Gastroesophageal sphincter (tissue), 4 donors: ENCODE measurements around the gene RIMBP2. TPM values are rescaled to one million over a fixed set of nuclear protein-coding genes. Genes with fewer than 3 reads are reported as not detected.

ENCODE experiments used
- ATAC-seq: fragments of 150-250 bp; one replicate; pipeline ENCODE4 v1.9.1; 2016; ENCODE audit warnings: mild to moderate bottlenecking, moderate library complexity
- H3K27ac ChIP-seq, 4 donors: fragments of 200-600 bp; sonication (generic) in 3 of 4; 1 replicate in 3 of 4; 2 replicates in 1 of 4; pipeline ENCODE4 v1.5.1; 2016 to 2019
- H3K27me3 ChIP-seq: fragments of 200-600 bp; sonication (generic); one replicate; pipeline ENCODE4 v1.5.1; 2019
- H3K36me3 ChIP-seq, 2 donors: fragments of 200-600 bp; sonication (generic); one replicate each; pipeline ENCODE4 v1.5.1; 2019; ENCODE audit warnings: control low read depth in 1 of 2
- H3K4me1 ChIP-seq, 3 donors: fragments of 200-600 bp; sonication (generic); 1 replicate in 2 of 3; 2 replicates in 1 of 3; pipeline ENCODE4 v1.5.1; 2016 to 2019; ENCODE audit warnings: control low read depth in 2 of 3
- H3K4me3 ChIP-seq, 2 donors: fragments of 200-600 bp; sonication (generic); one replicate each; pipeline ENCODE4 v1.5.1; 2019; ENCODE audit warnings: mild to moderate bottlenecking in 1 of 2, moderate library complexity in 1 of 2
- H3K9me3 ChIP-seq, 3 donors: fragments of 200-600 bp; sonication (generic); one replicate each; pipeline ENCODE4 v1.5.1; 2017 to 2019; ENCODE audit warnings: control low read depth in 2 of 3
- EP300 ChIP-seq: sonication (generic); formaldehyde crosslinking; IDR thresholded peaks from one replicate; pipeline ENCODE4 v1.6.1; 2017; ENCODE audit warnings: antibody characterized with exemption, mild to moderate bottlenecking
- POLR2A ChIP-seq, 2 donors: fragments of 450-650 bp; IDR thresholded peaks; one replicate each; pipeline ENCODE4 v1.6.1; 2017; ENCODE audit warnings: antibody characterized with exemption in 2 of 2, mild to moderate bottlenecking in 2 of 2, moderate library complexity in 1 of 2
- POLR2AphosphoS5 ChIP-seq: sonication (generic); formaldehyde crosslinking; IDR thresholded peaks from one replicate; pipeline ENCODE4 v1.6.1; 2017; ENCODE audit warnings: antibody characterized with exemption
- whole genome bisulfite sequencing, 2 donors: methylation state at CpG; one replicate each; pipeline ENCODE4 v1.1.5; 2018; ENCODE audit warnings: low coverage in 1 of 2; 5-methylcytosine and 5-hydroxymethylcytosine counted together
- total RNA-seq, 4 donors: library from RNA; depleted of rRNA; stranded (reverse); fragments of >200 nt; gene quantifications; one replicate each; pipeline ENCODE4 v1.1.0, GENCODE V29; 2016
- TF ChIP-seq, protein P1 (sequence below), 4 experiments: fragments of 200-600 bp in 2 of 4; fragments of 450-650 bp in 2 of 4; sonication (generic) in 1 of 4; IDR thresholded peaks; one replicate each; pipeline ENCODE4 v1.5.1; 2017 to 2019; ENCODE audit warnings: antibody characterized with exemption in 4 of 4, mild to moderate bottlenecking in 2 of 4, moderate library complexity in 2 of 4

The RIMBP2 gene
- total RNA-seq, 4 donors from 2014 or later, result 0.42 to 1.1 (median 0.60) TPM

DNA sequence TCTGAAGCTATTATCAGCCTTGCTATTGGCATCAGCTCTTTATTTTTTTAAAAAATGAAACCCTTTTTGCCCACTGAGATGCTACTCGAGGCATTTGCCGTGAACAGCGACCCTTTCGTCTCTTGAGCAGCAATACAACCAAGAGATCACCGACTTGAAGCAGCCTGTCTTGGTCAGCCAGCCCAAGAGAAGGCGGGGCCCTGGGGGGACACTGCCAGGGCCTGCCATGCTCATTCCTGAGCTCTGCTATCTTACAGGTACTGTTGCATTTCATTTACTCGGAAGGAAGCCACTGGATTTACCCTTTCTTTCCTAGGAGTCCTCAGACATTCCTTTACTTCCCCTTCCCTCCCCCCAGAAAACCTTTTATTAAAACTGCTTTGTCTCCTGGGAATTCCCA, 361.7 kb downstream of the RIMBP2 start:
- H3K36me3 ChIP-seq, result no peaks in the 10 kb centered on the region
- WGBS, 2 donors, result 60 to 70% methylated on average over 7 of the region's 7 CpGs
- no peak overlapping the region for H3K27ac ChIP-seq
- no peaks in the 10 kb centered on the region for H3K9me3 ChIP-seq
- peaks cover 80% of the 10 kb centered on the region for H3K27me3 ChIP-seq
- H3K4me3 ChIP-seq, result no peak overlapping the region
- no peak for TF ChIP-seq POLR2A (IDR thresholded peaks at IDR 0.05)
- no peak for ATAC-seq
- no peaks in the 10 kb centered on the region for H3K4me1 ChIP-seq

DNA sequence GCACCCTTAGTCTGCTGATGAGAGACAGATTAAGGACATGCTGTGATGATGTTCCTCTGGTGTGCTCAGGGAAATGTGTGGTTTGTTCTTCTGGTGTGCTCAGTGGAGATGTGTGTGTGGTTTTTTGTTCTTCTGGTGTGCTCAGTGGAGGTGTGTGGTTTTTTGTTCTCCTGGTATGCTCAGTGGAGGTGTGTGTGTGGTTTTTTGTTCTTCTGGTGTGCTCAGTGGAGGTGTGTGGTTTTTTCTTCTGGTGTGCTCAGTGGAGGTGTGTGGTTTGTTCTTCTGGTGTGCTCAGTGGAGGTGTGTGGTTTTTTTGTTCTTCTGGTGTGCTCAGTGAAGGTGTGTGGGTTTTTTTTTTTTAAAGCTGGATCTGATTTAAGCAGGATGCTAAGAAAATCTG, 363.0 kb downstream of the RIMBP2 start:
- no peaks in the 10 kb centered on the region for H3K36me3 ChIP-seq
- ATAC-seq, result no peak
- no peaks in the 10 kb centered on the region for H3K9me3 ChIP-seq
- peaks cover 74% of the 10 kb centered on the region for H3K27me3 ChIP-seq
- no peak overlapping the region for H3K4me3 ChIP-seq
- H3K27ac ChIP-seq, result no peak overlapping the region
- TF ChIP-seq POLR2AphosphoS5, result no peak
- no peak for TF ChIP-seq EP300
- no peak for TF ChIP-seq POLR2A (IDR thresholded peaks at IDR 0.05)
- TF ChIP-seq, protein P1, sequence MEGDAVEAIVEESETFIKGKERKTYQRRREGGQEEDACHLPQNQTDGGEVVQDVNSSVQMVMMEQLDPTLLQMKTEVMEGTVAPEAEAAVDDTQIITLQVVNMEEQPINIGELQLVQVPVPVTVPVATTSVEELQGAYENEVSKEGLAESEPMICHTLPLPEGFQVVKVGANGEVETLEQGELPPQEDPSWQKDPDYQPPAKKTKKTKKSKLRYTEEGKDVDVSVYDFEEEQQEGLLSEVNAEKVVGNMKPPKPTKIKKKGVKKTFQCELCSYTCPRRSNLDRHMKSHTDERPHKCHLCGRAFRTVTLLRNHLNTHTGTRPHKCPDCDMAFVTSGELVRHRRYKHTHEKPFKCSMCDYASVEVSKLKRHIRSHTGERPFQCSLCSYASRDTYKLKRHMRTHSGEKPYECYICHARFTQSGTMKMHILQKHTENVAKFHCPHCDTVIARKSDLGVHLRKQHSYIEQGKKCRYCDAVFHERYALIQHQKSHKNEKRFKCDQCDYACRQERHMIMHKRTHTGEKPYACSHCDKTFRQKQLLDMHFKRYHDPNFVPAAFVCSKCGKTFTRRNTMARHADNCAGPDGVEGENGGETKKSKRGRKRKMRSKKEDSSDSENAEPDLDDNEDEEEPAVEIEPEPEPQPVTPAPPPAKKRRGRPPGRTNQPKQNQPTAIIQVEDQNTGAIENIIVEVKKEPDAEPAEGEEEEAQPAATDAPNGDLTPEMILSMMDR (IDR thresholded peaks at IDR 0.05), result no peak
- H3K4me1 ChIP-seq, result no peaks in the 10 kb centered on the region

DNA sequence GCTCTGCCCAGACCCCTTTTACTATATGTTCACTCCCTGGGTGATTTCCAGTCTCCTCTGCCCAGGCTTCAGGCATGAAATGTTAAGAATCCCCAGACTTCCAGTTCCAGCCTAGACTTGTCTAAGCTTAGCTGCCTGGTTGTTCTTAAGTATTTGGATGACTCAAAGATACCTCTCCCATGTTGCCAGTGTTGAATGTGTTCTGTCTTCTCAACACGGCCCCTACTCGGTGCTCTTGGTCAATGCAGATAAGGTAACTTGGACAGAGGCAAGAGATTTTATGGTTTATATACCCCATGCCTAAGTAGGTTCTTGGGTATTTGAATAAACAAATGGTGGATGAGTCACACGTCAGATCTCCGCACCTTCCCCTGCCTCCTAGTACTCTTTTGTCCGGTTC, 364.8 kb downstream of the RIMBP2 start:
- TF ChIP-seq, protein P1 (IDR thresholded peaks at IDR 0.05), result no peak
- no peak for TF ChIP-seq POLR2A (IDR thresholded peaks at IDR 0.05)
- TF ChIP-seq EP300, result no peak
- TF ChIP-seq POLR2AphosphoS5, result no peak
- WGBS, 2 donors, result 68 to 78% methylated on average over 4 to 5 of the region's 5 CpGs
- no peak for ATAC-seq

DNA sequence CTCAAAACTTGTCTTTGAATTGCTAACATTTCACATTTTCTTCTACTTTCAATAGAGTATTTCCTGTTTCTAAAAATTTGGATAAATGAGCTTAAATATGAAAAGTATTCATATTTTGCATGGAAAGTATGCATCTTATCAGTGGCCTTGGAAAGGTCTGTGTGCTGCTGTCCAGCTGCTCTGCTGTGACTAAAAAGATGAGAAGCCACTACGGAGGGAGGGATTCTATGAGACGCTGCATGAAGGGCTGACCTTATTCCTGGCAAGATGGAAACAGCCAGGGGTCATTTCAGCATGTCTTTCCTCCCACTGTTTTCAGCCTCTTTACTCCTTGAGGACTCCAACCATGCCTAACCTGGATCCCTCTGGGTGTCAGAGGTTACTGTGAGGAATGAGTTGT, 365.4 kb downstream of the RIMBP2 start:
- no peaks in the 10 kb centered on the region for H3K9me3 ChIP-seq
- H3K27ac ChIP-seq, result no peak overlapping the region
- no peak for ATAC-seq
- H3K27me3 ChIP-seq, result peaks cover 69% of the 10 kb centered on the region
- no peak overlapping the region for H3K4me3 ChIP-seq
- no peak for TF ChIP-seq POLR2A (IDR thresholded peaks at IDR 0.05)
- TF ChIP-seq POLR2AphosphoS5, result no peak
- TF ChIP-seq, protein P1 (IDR thresholded peaks at IDR 0.05), result no peak
- no peak for TF ChIP-seq EP300
- H3K36me3 ChIP-seq, result no peaks in the 10 kb centered on the region
- WGBS, 2 donors, result 12 to 45% methylated on average over 2 of the region's 2 CpGs
- no peaks in the 10 kb centered on the region for H3K4me1 ChIP-seq

More for the DNA sequence above, 364.8 kb downstream of the RIMBP2 start:
- H3K4me1 ChIP-seq, result no peaks in the 10 kb centered on the region
- H3K27ac ChIP-seq, result no peak overlapping the region
- no peak overlapping the region for H3K4me3 ChIP-seq
- no peaks in the 10 kb centered on the region for H3K36me3 ChIP-seq
- H3K9me3 ChIP-seq, result no peaks in the 10 kb centered on the region
- peaks cover 71% of the 10 kb centered on the region for H3K27me3 ChIP-seq

DNA sequence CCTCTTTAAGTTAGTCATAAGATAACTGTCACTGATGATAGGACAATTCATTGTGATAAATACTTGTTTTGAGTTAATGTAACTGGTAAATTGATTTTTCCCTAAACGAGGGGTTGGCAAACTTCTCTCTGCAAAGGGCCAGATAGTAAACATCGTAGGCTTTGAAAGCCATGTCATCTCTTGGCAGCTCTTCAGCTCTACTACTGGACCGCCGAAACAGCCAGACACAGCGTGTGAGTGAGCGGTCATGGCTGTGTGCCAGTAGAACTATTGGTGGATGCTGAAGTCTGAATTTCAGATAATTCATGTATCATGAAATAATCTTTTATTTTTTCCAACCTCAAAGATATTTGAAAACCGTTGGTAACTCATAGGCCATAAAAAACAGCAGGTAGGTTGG, 368.5 kb downstream of the RIMBP2 start:
- ATAC-seq, result no peak
- no peaks in the 10 kb centered on the region for H3K36me3 ChIP-seq
- WGBS, 2 donors, result 24 to 63% methylated on average over 7 of the region's 7 CpGs
- no peak overlapping the region for H3K27ac ChIP-seq
- no peak overlapping the region for H3K4me3 ChIP-seq
- H3K9me3 ChIP-seq, result no peaks in the 10 kb centered on the region
- H3K4me1 ChIP-seq, result no peaks in the 10 kb centered on the region
- H3K27me3 ChIP-seq, result peaks cover 49% of the 10 kb centered on the region
- TF ChIP-seq POLR2AphosphoS5 (no peak), POLR2A (IDR thresholded peaks at IDR 0.05) (no peak), EP300 (no peak)
- TF ChIP-seq, protein P1 (IDR thresholded peaks at IDR 0.05), result no peak

Other genes with a start within 250 kb of the RIMBP2 start
- gene STX2, start 123.0 kb upstream of the RIMBP2 start, total RNA-seq, result 10 to 100 TPM; 41.6 to 77.5 (median 54.3) TPM
- gene RAN, start 155.8 kb upstream of the RIMBP2 start, total RNA-seq, result 100 to 1,000 TPM; 139 to 199 (median 167) TPM
- gene ADGRD1, start 237.6 kb upstream of the RIMBP2 start, total RNA-seq, result 10 to 100 TPM; 19.1 to 43.4 (median 31.3) TPM